Activated CD4-positive, alpha-beta T cell treated with anti-CD3 and anti-CD28 coated beads for 4 hours (primary cell): Measurements from ENCODE around the gene C2orf78.
"Not testable (repeated sequence)": the region's sequence is repeated elsewhere in the genome, so short reads cannot be mapped to it uniquely, and the experiment has no call there.

Source experiments
- DNase-seq, 2 donors: peaks; one replicate each; pipeline ENCODE4 v3.0.0-alpha.2; 2020

The C2orf78 gene

GRCh38 chr2:73783883-73784282 lies at the start of gene C2orf78:
C2orf78 (plus strand) TSS chr2:73784183; CDS start chr2:73784310, 127 bp downstream.
- not testable (repeated sequence) for DNase-seq

- no peak for DNase-seq
These were observed 47.6 kb upstream of the C2orf78 start for GRCh38 chr2:73736378-73736777.

GRCh38 chr2:73736855-73737779 lies 46.9 kb upstream of the C2orf78 start, which contains the start of gene TPRKB:
TPRKB (minus strand) TSS chr2:73737345; CDS start chr2:73734569, 2,776 bp downstream.
- DNase-seq = peak; percentile 92 to 94

- no peak for DNase-seq
These were observed 44.9 kb upstream of the C2orf78 start for GRCh38 chr2:73739101-73739500.

GRCh38 chr2:73740767-73741166 lies 43.2 kb upstream of the C2orf78 start:
- no peak for DNase-seq

- DNase-seq = no peak
These were observed 37.7 kb upstream of the C2orf78 start for GRCh38 chr2:73746015-73746876.

GRCh38 chr2:73746877-73747208 lies 37.1 kb upstream of the C2orf78 start:
- no peak for DNase-seq

GRCh38 chr2:73749314-73749713 lies 34.7 kb upstream of the C2orf78 start:
- no peak for DNase-seq

- not testable (repeated sequence) for DNase-seq
These were observed 29.7 kb upstream of the C2orf78 start for GRCh38 chr2:73754332-73754731.

GRCh38 chr2:73759285-73759764 lies 24.7 kb upstream of the C2orf78 start:
- DNase-seq = no peak

GRCh38 chr2:73759904-73760303 lies 24.1 kb upstream of the C2orf78 start:
- DNase-seq = no peak

- DNase-seq = no peak
These were observed 21.4 kb upstream of the C2orf78 start for GRCh38 chr2:73762571-73762970.

GRCh38 chr2:73764945-73765344 lies 19.0 kb upstream of the C2orf78 start:
- no peak for DNase-seq

- DNase-seq = no peak
These were observed 17.6 kb upstream of the C2orf78 start for GRCh38 chr2:73766349-73766748.

GRCh38 chr2:73766994-73767393 lies 17.0 kb upstream of the C2orf78 start:
- DNase-seq = no peak

- no peak for DNase-seq
These were observed 13.3 kb upstream of the C2orf78 start for GRCh38 chr2:73770725-73771124.

- no peak for DNase-seq
These were observed 11.2 kb upstream of the C2orf78 start for GRCh38 chr2:73772819-73773218.

GRCh38 chr2:73776381-73776780 lies 7.6 kb upstream of the C2orf78 start:
- DNase-seq = no peak

- DNase-seq = no peak
These were observed 7.0 kb upstream of the C2orf78 start for GRCh38 chr2:73776869-73777519.

GRCh38 chr2:73778867-73779466 lies 5.0 kb upstream of the C2orf78 start:
- DNase-seq = not testable (repeated sequence)

GRCh38 chr2:73779467-73780236 lies 4.3 kb upstream of the C2orf78 start, which contains the start of gene DUSP11:
DUSP11 (minus strand) TSS chr2:73780103; CDS start chr2:73779974, 129 bp downstream.
- peak; percentile 91 to 98 for DNase-seq

- no peak for DNase-seq
These were observed 3.8 kb upstream of the C2orf78 start for GRCh38 chr2:73780237-73780582.
